OCI-LY7 (cell line): Measurements from ENCODE around the gene MRPL33. TPM values are rescaled to one million over a fixed set of nuclear protein-coding genes. Genes with fewer than 3 reads are reported as not detected.

ENCODE experiments used
- BruUV-seq: library from RNA; stranded (reverse); fragments of 400-500 nt; replicated peaks from 2 replicates; lab custom pipeline; 2021; lab: Mats Ljungman, UMichigan
- CTCF ChIA-PET: fragments of 300-600 bp; sonication (Branson Sonifier 250); formaldehyde crosslinking; loops from one replicate; lab custom pipeline; 2022; ENCODE audit warnings: antibody characterized with exemption; ENCODE audit not compliant: unreplicated experiment; lab: Charles Lee
- POLR2A ChIA-PET: fragments of 300-600 bp; sonication (Branson Sonifier 250); formaldehyde crosslinking; loops from one replicate; lab custom pipeline; 2022; ENCODE audit warnings: antibody characterized with exemption; lab: Charles Lee
- DNase-seq: peaks from one replicate; pipeline ENCODE4 v3.0.0-alpha.2; 2015; ENCODE audit warnings: low spot score
- H2AFZ ChIP-seq: fragments of 200-600 bp; sonication (generic), shearing (Covaris generic); 2 replicates; pipeline ENCODE4 v1.6.1; 2014; ENCODE audit warnings: mild to moderate bottlenecking, antibody characterized with exemption, low read length, moderate library complexity
- H3K27ac ChIP-seq: fragments of 200-600 bp; sonication (generic); 2 replicates; pipeline ENCODE4 v1.5.1; 2014; ENCODE audit warnings: mixed run types, low read depth, mild to moderate bottlenecking, moderate library complexity, low read length, inconsistent platforms; ENCODE audit not compliant: poor library complexity, severe bottlenecking
- H3K36me3 ChIP-seq: fragments of 200-600 bp; sonication (generic); 2 replicates; pipeline ENCODE4 v1.6.1; 2014; ENCODE audit warnings: mild to moderate bottlenecking, antibody characterized with exemption, low read length, moderate library complexity, mixed read lengths; ENCODE audit not compliant: insufficient read depth
- H3K4me1 ChIP-seq: fragments of 200-600 bp; sonication (generic); 2 replicates; pipeline ENCODE4 v1.5.1; 2014; ENCODE audit warnings: mild to moderate bottlenecking, low read length; ENCODE audit not compliant: insufficient read depth, poor library complexity, severe bottlenecking
- H3K4me2 ChIP-seq: fragments of 200-600 bp; sonication (generic); 2 replicates; pipeline ENCODE4 v1.6.1; 2014; ENCODE audit warnings: mild to moderate bottlenecking, low read length
- H3K4me3 ChIP-seq: fragments of 200-600 bp; sonication (generic); 2 replicates; pipeline ENCODE4 v1.5.1; 2014; ENCODE audit warnings: mild to moderate bottlenecking, low read depth, low read length; ENCODE audit not compliant: poor library complexity, severe bottlenecking
- H3K79me2 ChIP-seq: fragments of 200-600 bp; sonication (generic); 2 replicates; pipeline ENCODE4 v1.6.1; 2016; ENCODE audit warnings: low read depth, mild to moderate bottlenecking, low read length, moderate library complexity, mixed read lengths; ENCODE audit not compliant: insufficient read depth
- H3K9me2 ChIP-seq: fragments of 200-600 bp; sonication (generic); 2 replicates; pipeline ENCODE4 v1.6.1; 2016; ENCODE audit warnings: mild to moderate bottlenecking, low read length, mixed read lengths; ENCODE audit not compliant: insufficient read depth
- H3K9me3 ChIP-seq: fragments of 200-600 bp; sonication (generic); 2 replicates; pipeline ENCODE4 v1.6.1; 2014; ENCODE audit warnings: mild to moderate bottlenecking, mixed run types, low read length, mixed read lengths
- H4K20me1 ChIP-seq: fragments of 200-600 bp; sonication (generic); 2 replicates; pipeline ENCODE4 v1.6.1; 2014; ENCODE audit warnings: mild to moderate bottlenecking, antibody characterized with exemption, low read length, moderate library complexity, mixed read lengths; ENCODE audit not compliant: insufficient read depth
- EZH2phosphoT487 ChIP-seq: fragments of 200-600 bp; sonication (generic); IDR thresholded peaks from 2 replicates; pipeline ENCODE4 v1.6.1; 2018; ENCODE audit warnings: low read depth, borderline replicate concordance, mild to moderate bottlenecking, mixed run types, antibody characterized with exemption, low read length, moderate library complexity, mixed read lengths
- intact Hi-C: fragments of 100-400 bp; cut with micrococcal nuclease; formaldehyde crosslinking; loops from one replicate; pipeline ENCODE4 v1.10.0; 2022; ENCODE audit not compliant: unreplicated experiment
- total RNA-seq, 2 experiments: library from RNA; depleted of rRNA in 1 of 2; stranded (reverse); fragments of >200 nt in 1 of 2; shearing (Covaris generic) in 1 of 2; gene quantifications; 2 replicates each; pipeline ENCODE4 v1.2.3, GENCODE V29; 2014 to 2022
- TF ChIP-seq, protein P1 (sequence below): fragments of 200-600 bp; sonication (generic); conservative IDR thresholded peaks from 2 replicates; pipeline ENCODE4 v1.5.1; 2014; ENCODE audit warnings: mild to moderate bottlenecking, antibody characterized with exemption, low read length, moderate library complexity, mixed read lengths

The MRPL33 gene
- total RNA-seq, 2 experiments from 2014 or later: 43.8 to 51.2 TPM

- Histone ChIP-seq H3K27ac (no peak overlapping the region), H3K4me3 (no peak overlapping the region), H4K20me1 (no peaks in the 10 kb centered on the region), H3K9me3 (no peaks in the 10 kb centered on the region), H2AFZ (no peak overlapping the region), H3K79me2 (no peaks in the 10 kb centered on the region), H3K36me3 (no peaks in the 10 kb centered on the region), H3K4me1 (no peaks in the 10 kb centered on the region), H3K9me2 (no peaks in the 10 kb centered on the region), H3K4me2 (no peak overlapping the region)
- BruUV-seq: no TSS peak
- no peak for TF ChIP-seq EZH2phosphoT487
- TF ChIP-seq, protein P1, sequence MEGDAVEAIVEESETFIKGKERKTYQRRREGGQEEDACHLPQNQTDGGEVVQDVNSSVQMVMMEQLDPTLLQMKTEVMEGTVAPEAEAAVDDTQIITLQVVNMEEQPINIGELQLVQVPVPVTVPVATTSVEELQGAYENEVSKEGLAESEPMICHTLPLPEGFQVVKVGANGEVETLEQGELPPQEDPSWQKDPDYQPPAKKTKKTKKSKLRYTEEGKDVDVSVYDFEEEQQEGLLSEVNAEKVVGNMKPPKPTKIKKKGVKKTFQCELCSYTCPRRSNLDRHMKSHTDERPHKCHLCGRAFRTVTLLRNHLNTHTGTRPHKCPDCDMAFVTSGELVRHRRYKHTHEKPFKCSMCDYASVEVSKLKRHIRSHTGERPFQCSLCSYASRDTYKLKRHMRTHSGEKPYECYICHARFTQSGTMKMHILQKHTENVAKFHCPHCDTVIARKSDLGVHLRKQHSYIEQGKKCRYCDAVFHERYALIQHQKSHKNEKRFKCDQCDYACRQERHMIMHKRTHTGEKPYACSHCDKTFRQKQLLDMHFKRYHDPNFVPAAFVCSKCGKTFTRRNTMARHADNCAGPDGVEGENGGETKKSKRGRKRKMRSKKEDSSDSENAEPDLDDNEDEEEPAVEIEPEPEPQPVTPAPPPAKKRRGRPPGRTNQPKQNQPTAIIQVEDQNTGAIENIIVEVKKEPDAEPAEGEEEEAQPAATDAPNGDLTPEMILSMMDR: no peak
- ChIA-PET POLR2A (no interaction called here), CTCF (no interaction called here)
- no peak for DNase-seq
- intact Hi-C loops: no loop called here
Observed at GRCh38 chr2:27752551-27753237, 18.8 kb upstream of the MRPL33 start.

DNA sequence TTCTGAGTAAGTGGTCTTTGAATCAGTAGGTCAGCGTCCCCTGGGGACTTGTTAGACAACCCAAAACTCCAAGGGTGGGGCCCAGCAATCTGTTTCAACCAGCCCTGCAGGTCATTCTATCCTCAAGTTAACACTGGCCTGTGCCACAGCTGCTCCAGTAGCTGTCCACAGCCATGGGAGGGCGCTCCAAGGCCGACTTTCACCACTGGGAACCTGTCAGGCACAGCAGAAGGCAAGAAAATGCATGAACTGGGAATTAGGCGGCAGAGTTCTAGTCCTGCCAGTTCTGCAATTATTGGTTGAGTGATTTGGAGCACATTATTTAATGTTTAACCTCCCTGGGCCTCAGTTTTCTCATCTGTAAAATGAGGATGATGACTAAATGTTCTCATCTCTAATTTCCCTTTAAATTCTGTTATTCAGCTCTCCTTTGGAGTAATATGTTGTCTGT lies 17.4 kb upstream of the MRPL33 start:
- no peaks in the 10 kb centered on the region for H3K36me3 ChIP-seq
- H3K4me3 ChIP-seq: no peak overlapping the region
- POLR2A ChIA-PET: interaction anchor here (0.6 kb wide), 1 partner anchor 259 kb away, joined by 3 read pairs; no protein-coding TSS in a partner anchor
- no peaks in the 10 kb centered on the region for H3K79me2 ChIP-seq
- H3K4me2 ChIP-seq: no peak overlapping the region
- BruUV-seq: no TSS peak
- CTCF ChIA-PET: no interaction called here
- no peak overlapping the region for H3K27ac ChIP-seq
- intact Hi-C loops: loop anchor here (2.0 kb wide), 1 partner anchor 699 kb away; no protein-coding TSS in a partner anchor
- H3K9me2 ChIP-seq: no peaks in the 10 kb centered on the region
- no peaks in the 10 kb centered on the region for H4K20me1 ChIP-seq
- TF ChIP-seq EZH2phosphoT487: no peak
- TF ChIP-seq, protein P1: peak; percentile 87
- H3K9me3 ChIP-seq: no peaks in the 10 kb centered on the region
- no peak overlapping the region for H2AFZ ChIP-seq
- peak; percentile 60 for DNase-seq
- no peaks in the 10 kb centered on the region for H3K4me1 ChIP-seq

DNA sequence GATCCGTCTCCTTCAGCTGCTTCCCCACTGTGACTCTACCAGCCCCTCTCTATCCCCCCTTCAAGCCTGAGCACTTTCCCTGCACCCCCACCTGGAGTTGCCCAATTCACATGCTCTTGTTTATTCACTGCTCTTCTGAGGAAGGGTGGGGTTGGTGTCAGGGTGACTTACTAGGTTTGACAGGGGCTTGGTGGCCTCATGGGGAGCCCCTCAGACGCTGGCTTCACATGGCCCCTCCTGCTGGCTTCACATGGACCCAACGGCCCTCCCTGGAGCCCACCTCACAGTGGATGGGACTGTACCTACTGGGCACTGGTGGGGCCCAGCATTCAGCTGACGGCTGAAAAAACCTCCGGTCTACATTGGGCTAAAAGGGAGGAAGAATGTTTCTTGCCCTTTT lies 16.7 kb upstream of the MRPL33 start:
- intact Hi-C loops: loop anchor here (2.0 kb wide), 1 partner anchor 698 kb away; no protein-coding TSS in a partner anchor
- no peak overlapping the region for H3K4me3 ChIP-seq
- no peak overlapping the region for H3K27ac ChIP-seq
- no peaks in the 10 kb centered on the region for H3K9me3 ChIP-seq
- H3K4me2 ChIP-seq: no peak overlapping the region
- no peaks in the 10 kb centered on the region for H3K4me1 ChIP-seq
- H3K9me2 ChIP-seq: no peaks in the 10 kb centered on the region
- TF ChIP-seq, protein P1: no peak
- TF ChIP-seq EZH2phosphoT487: no peak
- no peaks in the 10 kb centered on the region for H3K79me2 ChIP-seq
- no TSS peak for BruUV-seq
- ChIA-PET CTCF (no interaction called here), POLR2A (no interaction called here)
- no peak overlapping the region for H2AFZ ChIP-seq
- H3K36me3 ChIP-seq: no peaks in the 10 kb centered on the region
- no peaks in the 10 kb centered on the region for H4K20me1 ChIP-seq
- DNase-seq: no peak
